Measurements from ENCODE around the gene CLHC1. TPM values are rescaled to one million over a fixed set of nuclear protein-coding genes. Genes with fewer than 3 reads are reported as not detected.
"Not testable (repeated sequence)": the region's sequence is repeated elsewhere in the genome, so short reads cannot be mapped to it uniquely, and the experiment has no call there.

CLHC1 gene
- total RNA-seq, 3 donors from 2014 or later (not counting 1 experiment from before 2014, with no cell fraction given) = 5.6 to 14.9 (median 6.3) TPM

DNA sequence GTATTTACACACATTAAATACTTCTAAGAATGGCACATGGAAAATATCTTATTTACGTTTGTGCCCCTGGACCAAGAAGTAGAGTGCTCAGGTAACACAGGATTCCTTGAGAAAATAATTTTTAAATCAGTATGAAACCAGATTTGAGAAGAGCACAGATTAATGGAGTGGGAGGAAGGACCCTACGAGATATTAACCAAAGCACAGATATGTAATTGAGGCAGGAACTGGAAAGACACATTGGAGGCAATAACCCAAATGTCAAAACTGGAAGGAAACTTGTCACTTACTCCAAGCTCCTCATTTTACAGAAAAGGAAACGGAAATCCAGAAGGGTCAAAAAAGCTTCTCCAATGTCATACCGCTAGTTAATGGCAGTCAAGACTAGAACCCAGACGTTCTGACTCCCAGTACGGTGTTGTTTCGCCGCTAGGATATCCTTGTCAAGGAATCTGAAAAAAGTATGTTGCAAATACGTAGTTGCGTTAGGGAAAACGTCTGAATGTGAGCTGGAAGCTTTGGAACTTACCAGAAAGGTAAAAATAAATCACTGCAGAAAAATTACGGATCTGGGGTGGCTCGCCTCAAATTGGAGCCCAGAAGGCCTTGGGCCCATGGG lies 36.3 kb upstream of the CLHC1 start:
- peak overlapping the region; percentile 100 for H3K4me3 Mint-ChIP-seq
- no peaks in the 10 kb centered on the region for H3K36me3 Mint-ChIP-seq
- ATAC-seq (no peak), DNase-seq (no peak)
- Histone ChIP-seq H3K27me3 (ENCODE audit: control insufficient read depth, insufficient read depth, low read length) (no peaks in the 10 kb centered on the region), H3K4me3 (ENCODE audit: low read length) (peak overlapping the region; percentile 60), H3K36me3 (ENCODE audit: control insufficient read depth, insufficient read depth, low read length) (peaks cover 8% of the 10 kb centered on the region), H3K4me1 (ENCODE audit: control insufficient read depth, insufficient read depth, low read length) (peaks cover 11% of the 10 kb centered on the region), H3K27ac (ENCODE audit: low read length) (peak overlapping the region; percentile 83), H3K9me3 (ENCODE audit: control insufficient read depth, insufficient read depth, low read length) (no peaks in the 10 kb centered on the region)
- WGBS (ENCODE audit: insufficient coverage) = 27% methylated on average over 13 of the region's 13 CpGs
- peaks cover 17 to 19% of the 10 kb centered on the region in 2 donors for H3K4me1 Mint-ChIP-seq
- peak overlapping the region; percentile 86 to 97 for H3K27ac Mint-ChIP-seq
- H3K27me3 Mint-ChIP-seq (ENCODE audit: low read depth in 2 of 2) = peaks cover 0 to 2% of the 10 kb centered on the region in 2 donors
- H3K9me3 Mint-ChIP-seq = no peaks in the 10 kb centered on the region
- intact Hi-C loops (cut with micrococcal nuclease) = no loop called here
- TF ChIP-seq, protein P1, sequence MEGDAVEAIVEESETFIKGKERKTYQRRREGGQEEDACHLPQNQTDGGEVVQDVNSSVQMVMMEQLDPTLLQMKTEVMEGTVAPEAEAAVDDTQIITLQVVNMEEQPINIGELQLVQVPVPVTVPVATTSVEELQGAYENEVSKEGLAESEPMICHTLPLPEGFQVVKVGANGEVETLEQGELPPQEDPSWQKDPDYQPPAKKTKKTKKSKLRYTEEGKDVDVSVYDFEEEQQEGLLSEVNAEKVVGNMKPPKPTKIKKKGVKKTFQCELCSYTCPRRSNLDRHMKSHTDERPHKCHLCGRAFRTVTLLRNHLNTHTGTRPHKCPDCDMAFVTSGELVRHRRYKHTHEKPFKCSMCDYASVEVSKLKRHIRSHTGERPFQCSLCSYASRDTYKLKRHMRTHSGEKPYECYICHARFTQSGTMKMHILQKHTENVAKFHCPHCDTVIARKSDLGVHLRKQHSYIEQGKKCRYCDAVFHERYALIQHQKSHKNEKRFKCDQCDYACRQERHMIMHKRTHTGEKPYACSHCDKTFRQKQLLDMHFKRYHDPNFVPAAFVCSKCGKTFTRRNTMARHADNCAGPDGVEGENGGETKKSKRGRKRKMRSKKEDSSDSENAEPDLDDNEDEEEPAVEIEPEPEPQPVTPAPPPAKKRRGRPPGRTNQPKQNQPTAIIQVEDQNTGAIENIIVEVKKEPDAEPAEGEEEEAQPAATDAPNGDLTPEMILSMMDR (IDR thresholded peaks at IDR 0.05) = no peak

DNA sequence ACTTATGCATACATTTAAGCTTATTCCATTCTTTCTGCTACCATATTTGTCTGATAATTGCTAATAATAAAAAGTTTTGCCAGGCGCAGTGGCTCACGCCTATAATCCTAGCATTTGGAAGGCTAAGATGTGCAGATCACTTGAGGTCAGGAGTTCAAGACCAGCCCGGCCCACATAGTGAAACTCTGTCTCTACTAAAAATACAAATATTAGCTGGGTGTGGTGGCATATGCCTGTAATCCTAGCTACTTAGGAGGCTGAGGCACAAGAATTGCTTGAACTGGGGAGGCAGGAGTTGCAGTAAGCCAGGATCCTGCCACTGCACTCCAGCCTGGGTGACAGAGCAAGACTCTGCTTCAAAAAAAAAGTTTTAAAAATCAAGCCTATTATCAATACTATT lies 27.5 kb upstream of the CLHC1 start:
- ATAC-seq, H3K9me3 Mint-ChIP-seq: not testable (repeated sequence)
- WGBS (ENCODE audit: insufficient coverage) = 95% methylated on average over 3 of the region's 3 CpGs

DNA sequence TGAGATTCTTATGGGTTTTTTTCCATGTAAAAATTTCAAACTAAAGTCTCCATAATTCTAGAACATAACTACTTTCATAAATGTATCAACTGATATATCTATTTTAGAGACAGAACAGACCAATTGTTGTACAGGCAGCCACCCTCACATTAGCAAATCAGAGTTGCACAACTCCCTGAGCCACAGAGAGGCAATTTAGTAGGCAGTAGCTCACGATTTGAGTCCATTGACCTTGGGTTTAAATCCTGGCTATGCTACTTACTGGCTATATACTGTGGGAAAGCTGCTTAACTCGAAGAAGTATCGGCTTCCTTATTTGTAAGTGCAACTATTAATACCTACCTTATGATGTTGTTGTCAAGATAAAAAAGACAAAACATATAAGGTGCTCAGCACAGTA lies 20.7 kb upstream of the CLHC1 start:
- no peaks in the 10 kb centered on the region for H3K27me3 ChIP-seq (ENCODE audit: control insufficient read depth, insufficient read depth, low read length)
- Mint-ChIP-seq H3K4me1 (no peaks in the 10 kb centered on the region), H3K9me3 (no peaks in the 10 kb centered on the region), H3K4me3 (no peak overlapping the region), H3K36me3 (no peaks in the 10 kb centered on the region), H3K27ac (no peak overlapping the region), H3K27me3 (ENCODE audit: low read depth in 2 of 2) (no peaks in the 10 kb centered on the region)
- H3K36me3 ChIP-seq (ENCODE audit: control insufficient read depth, insufficient read depth, low read length) = peaks cover 47% of the 10 kb centered on the region
- intact Hi-C loops (cut with micrococcal nuclease) = no loop called here
- TF ChIP-seq, protein P1 (IDR thresholded peaks at IDR 0.05) = no peak
- 79% methylated on average over 1 of the region's 3 CpGs for WGBS (ENCODE audit: insufficient coverage)
- H3K4me1 ChIP-seq (ENCODE audit: control insufficient read depth, insufficient read depth, low read length) = no peaks in the 10 kb centered on the region
- H3K9me3 ChIP-seq (ENCODE audit: control insufficient read depth, insufficient read depth, low read length) = no peaks in the 10 kb centered on the region
- H3K4me3 ChIP-seq (ENCODE audit: low read length) = no peak overlapping the region
- no peak overlapping the region for H3K27ac ChIP-seq (ENCODE audit: low read length)
- ATAC-seq (no peak), DNase-seq (no peak)

More for the DNA sequence above, 27.5 kb upstream of the CLHC1 start:
- H3K27me3 Mint-ChIP-seq (ENCODE audit: low read depth in 2 of 2); H3K36me3 Mint-ChIP-seq; H3K9me3 ChIP-seq (ENCODE audit: control insufficient read depth, insufficient read depth, low read length); H3K4me3 Mint-ChIP-seq; H3K27me3 ChIP-seq (ENCODE audit: control insufficient read depth, insufficient read depth, low read length); H3K4me1 Mint-ChIP-seq; H3K27ac Mint-ChIP-seq; DNase-seq; H3K4me3 ChIP-seq (ENCODE audit: low read length); H3K27ac ChIP-seq (ENCODE audit: low read length); intact Hi-C loops (cut with micrococcal nuclease); H3K4me1 ChIP-seq (ENCODE audit: control insufficient read depth, insufficient read depth, low read length): not testable (repeated sequence)
- H3K36me3 ChIP-seq (ENCODE audit: control insufficient read depth, insufficient read depth, low read length) = peaks cover 53% of the 10 kb centered on the region

DNA sequence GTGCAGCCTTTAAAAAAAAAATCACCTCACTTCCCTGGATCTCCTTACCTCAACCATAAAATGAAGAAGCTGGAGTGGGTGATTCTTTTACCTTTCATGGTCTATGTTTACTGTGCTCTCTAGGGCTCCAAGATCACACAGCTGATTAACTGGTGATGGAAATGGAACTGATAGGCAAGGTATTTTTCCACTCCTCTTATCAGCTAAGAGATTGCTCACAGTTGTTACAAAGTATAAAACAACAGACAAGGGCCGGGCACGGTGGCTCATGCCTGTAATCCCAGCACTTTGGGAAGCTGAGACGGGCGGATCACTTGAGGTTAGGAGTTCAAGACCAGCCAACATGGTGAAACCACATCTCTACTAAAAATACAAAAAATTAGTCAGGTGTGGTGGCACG lies 14.9 kb upstream of the CLHC1 start:
- no peaks in the 10 kb centered on the region for H3K27me3 ChIP-seq (ENCODE audit: control insufficient read depth, insufficient read depth, low read length)
- intact Hi-C loops (cut with micrococcal nuclease) = no loop called here
- H3K4me1 ChIP-seq (ENCODE audit: control insufficient read depth, insufficient read depth, low read length) = no peaks in the 10 kb centered on the region
- peaks cover 6% of the 10 kb centered on the region for H3K36me3 Mint-ChIP-seq
- peaks cover 52% of the 10 kb centered on the region for H3K36me3 ChIP-seq (ENCODE audit: control insufficient read depth, insufficient read depth, low read length)
- WGBS (ENCODE audit: insufficient coverage) = 97% methylated on average over 5 of the region's 5 CpGs
- no peaks in the 10 kb centered on the region for H3K27me3 Mint-ChIP-seq (ENCODE audit: low read depth in 2 of 2)
- H3K9me3 ChIP-seq (ENCODE audit: control insufficient read depth, insufficient read depth, low read length) = no peaks in the 10 kb centered on the region
- H3K4me3 Mint-ChIP-seq = no peak overlapping the region
- H3K27ac Mint-ChIP-seq = no peak overlapping the region
- ATAC-seq (no peak), DNase-seq (no peak)
- no peak overlapping the region for H3K27ac ChIP-seq (ENCODE audit: low read length)
- TF ChIP-seq, protein P1 (IDR thresholded peaks at IDR 0.05) = no peak
- no peaks in the 10 kb centered on the region for H3K4me1 Mint-ChIP-seq
- H3K9me3 Mint-ChIP-seq = no peaks in the 10 kb centered on the region
- H3K4me3 ChIP-seq (ENCODE audit: low read length) = no peak overlapping the region
